Natural killer cell (primary cell): ENCODE measurements around the gene ANP32A. TPM values are rescaled to one million over a fixed set of nuclear protein-coding genes. Genes with fewer than 3 reads are reported as not detected.
A peak's percentile ranks its signal among the peaks of the same experiment; 100 is the strongest.

Experiments
- ATAC-seq, 3 donors: fragments of 150-1000 bp in 2 of 3; fragments of 200-7000 bp in 1 of 3; cut with Tn5 transposase; 1 replicate in 1 of 3; 2 replicates in 2 of 3; pipeline ENCODE4 v1.10.0; 2021; ENCODE audit warnings: mild to moderate bottlenecking in 2 of 3, moderate library complexity in 2 of 3
- DNase-seq, 2 donors: peaks; one replicate each; pipeline versions ENCODE4 v3.0.0 to v3.0.0-alpha.2; 2013 to 2021; ENCODE audit warnings: mixed read lengths in 1 of 2
- H3K27ac ChIP-seq: one replicate; pipeline ENCODE4 v1.5.1; 2013; ENCODE audit warnings: mild to moderate bottlenecking, low read length
- H3K27me3 ChIP-seq: one replicate; pipeline ENCODE4 v1.6.1; 2013; ENCODE audit warnings: low read length; ENCODE audit not compliant: control insufficient read depth, insufficient read depth
- H3K36me3 ChIP-seq: one replicate; pipeline ENCODE4 v1.6.1; 2013; ENCODE audit warnings: low read length; ENCODE audit not compliant: control insufficient read depth, insufficient read depth
- H3K4me1 ChIP-seq: one replicate; pipeline ENCODE4 v1.6.1; 2013; ENCODE audit warnings: low read length; ENCODE audit not compliant: control insufficient read depth, insufficient read depth
- H3K4me3 ChIP-seq: one replicate; pipeline ENCODE4 v1.5.1; 2013; ENCODE audit warnings: low read length
- H3K9me3 ChIP-seq: one replicate; pipeline ENCODE4 v1.6.1; 2013; ENCODE audit warnings: low read length; ENCODE audit not compliant: control insufficient read depth, insufficient read depth
- H3K27ac Mint-ChIP-seq, 2 donors: one replicate each; pipeline ENCODE4 v1.8.0; 2022; ENCODE audit warnings: mild to moderate bottlenecking in 2 of 2, mixed read lengths in 2 of 2, moderate library complexity in 1 of 2
- H3K27me3 Mint-ChIP-seq, 2 donors: one replicate each; pipeline ENCODE4 v1.8.0; 2022; ENCODE audit warnings: low read depth in 2 of 2, mixed read lengths in 2 of 2
- H3K36me3 Mint-ChIP-seq: one replicate; pipeline ENCODE4 v1.8.0; 2022; ENCODE audit warnings: mixed read lengths
- H3K4me1 Mint-ChIP-seq, 2 donors: one replicate each; pipeline ENCODE4 v1.8.0; 2022; ENCODE audit warnings: mixed read lengths in 2 of 2
- H3K4me3 Mint-ChIP-seq: one replicate; pipeline ENCODE4 v1.8.0; 2022; ENCODE audit warnings: mild to moderate bottlenecking, moderate library complexity, mixed read lengths
- H3K9me3 Mint-ChIP-seq, 2 donors: one replicate each; pipeline ENCODE4 v1.8.0; 2022; ENCODE audit warnings: mixed read lengths in 2 of 2
- CTCF ChIP-seq: fragments of 200-600 bp; IDR thresholded peaks from one replicate; pipeline ENCODE4 v1.8.0; 2022; ENCODE audit warnings: antibody characterized with exemption
- WGBS: methylation state at CpG from one replicate; pipeline ENCODE4 v1.1.7; 2013; ENCODE audit warnings: missing lambda C conversion rate; ENCODE audit not compliant: insufficient coverage; 5-methylcytosine and 5-hydroxymethylcytosine counted together
- intact Hi-C: fragments of 100-400 bp; cut with micrococcal nuclease; formaldehyde crosslinking; loops from one replicate; pipeline ENCODE4 v1.14.2; 2022
- total RNA-seq, 4 donors: library from RNA; stranded (reverse); fragments of 120-200 nt in 1 of 4; gene quantifications; one replicate each; pipeline versions ENCODE4 v1.2.3 to v1.2.4, GENCODE V29; 2013 to 2022

ANP32A gene
- total RNA-seq, 3 donors from 2014 or later (not counting 1 experiment from before 2014, with no cell fraction given): 133 to 150 (median 148) TPM

- ATAC-seq (peak; percentile 72 to 92 (median 84)), DNase-seq (peak in 1 of 2 donors; percentile 68)
- no peaks in the 10 kb centered on the region for H3K36me3 Mint-ChIP-seq
- Histone ChIP-seq H3K9me3 (no peaks in the 10 kb centered on the region), H3K27ac (no peak overlapping the region), H3K27me3 (peaks cover 3% of the 10 kb centered on the region), H3K4me3 (no peak overlapping the region), H3K36me3 (no peaks in the 10 kb centered on the region), H3K4me1 (no peaks in the 10 kb centered on the region)
- peaks cover 0 to 4% of the 10 kb centered on the region in 2 donors for H3K4me1 Mint-ChIP-seq
- intact Hi-C loops: loop anchor here (1.0 kb wide), 2 partner anchors 46 to 99 kb away; no protein-coding TSS in a partner anchor
- no peak overlapping the region for H3K27ac Mint-ChIP-seq
- H3K27me3 Mint-ChIP-seq: peaks cover 9% of the 10 kb centered on the region in 2 donors
- TF ChIP-seq CTCF: peak; percentile 67
- H3K4me3 Mint-ChIP-seq: no peak overlapping the region
- H3K9me3 Mint-ChIP-seq: no peaks in the 10 kb centered on the region
Observed at GRCh38 chr15:68829068-68829467, 8.4 kb upstream of the ANP32A start.

DNA sequence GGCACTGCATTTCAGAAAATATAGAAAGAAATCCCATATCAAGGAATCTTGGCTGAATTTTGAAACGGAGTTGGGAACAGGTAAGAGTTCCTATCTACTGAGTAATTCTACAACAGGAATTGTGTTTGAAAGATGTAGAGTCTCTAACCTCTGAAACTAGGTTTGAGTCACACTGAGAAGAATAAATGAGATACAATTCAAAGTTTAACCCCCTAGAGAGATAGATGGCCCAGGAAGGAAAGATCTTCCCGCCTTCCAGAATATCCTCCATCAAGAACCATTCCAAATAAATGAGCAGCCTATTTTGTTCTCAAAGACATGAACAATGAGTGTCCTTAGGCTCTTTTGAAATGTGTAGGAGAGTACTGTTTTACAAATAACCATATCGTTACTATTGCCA, 2.9 kb upstream of the ANP32A start:
- no peak for TF ChIP-seq CTCF
- Mint-ChIP-seq H3K4me1 (peaks cover 21 to 23% of the 10 kb centered on the region in 2 donors), H3K4me3 (no peak overlapping the region), H3K27ac (no peak overlapping the region), H3K27me3 (no peaks in the 10 kb centered on the region), H3K36me3 (no peaks in the 10 kb centered on the region), H3K9me3 (no peaks in the 10 kb centered on the region)
- Histone ChIP-seq H3K9me3 (no peaks in the 10 kb centered on the region), H3K27ac (no peak overlapping the region), H3K4me1 (peaks cover 6% of the 10 kb centered on the region), H3K27me3 (no peaks in the 10 kb centered on the region), H3K4me3 (no peak overlapping the region), H3K36me3 (no peaks in the 10 kb centered on the region)
- WGBS: 100% methylated on average over 1 of the region's 3 CpGs
- ATAC-seq (no peak), DNase-seq (no peak)
- intact Hi-C loops: no loop called here

- DNase-seq: no peak
- WGBS: 100% methylated on average over 1 of the region's 3 CpGs
- Mint-ChIP-seq H3K27me3 (no peaks in the 10 kb centered on the region), H3K9me3 (no peaks in the 10 kb centered on the region), H3K36me3 (no peaks in the 10 kb centered on the region), H3K4me1 (peaks cover 21 to 23% of the 10 kb centered on the region in 2 donors), H3K27ac (peak overlapping the region in 1 of 2 donors; percentile 52), H3K4me3 (peak overlapping the region; percentile 22)
- Histone ChIP-seq H3K4me1 (peaks cover 6% of the 10 kb centered on the region), H3K27ac (no peak overlapping the region), H3K27me3 (no peaks in the 10 kb centered on the region), H3K4me3 (no peak overlapping the region), H3K36me3 (no peaks in the 10 kb centered on the region), H3K9me3 (no peaks in the 10 kb centered on the region)
- intact Hi-C loops: no loop called here
- ATAC-seq: no peak
- no peak for TF ChIP-seq CTCF
Observed at GRCh38 chr15:68822818-68823217, 2.1 kb upstream of the ANP32A start.

DNA sequence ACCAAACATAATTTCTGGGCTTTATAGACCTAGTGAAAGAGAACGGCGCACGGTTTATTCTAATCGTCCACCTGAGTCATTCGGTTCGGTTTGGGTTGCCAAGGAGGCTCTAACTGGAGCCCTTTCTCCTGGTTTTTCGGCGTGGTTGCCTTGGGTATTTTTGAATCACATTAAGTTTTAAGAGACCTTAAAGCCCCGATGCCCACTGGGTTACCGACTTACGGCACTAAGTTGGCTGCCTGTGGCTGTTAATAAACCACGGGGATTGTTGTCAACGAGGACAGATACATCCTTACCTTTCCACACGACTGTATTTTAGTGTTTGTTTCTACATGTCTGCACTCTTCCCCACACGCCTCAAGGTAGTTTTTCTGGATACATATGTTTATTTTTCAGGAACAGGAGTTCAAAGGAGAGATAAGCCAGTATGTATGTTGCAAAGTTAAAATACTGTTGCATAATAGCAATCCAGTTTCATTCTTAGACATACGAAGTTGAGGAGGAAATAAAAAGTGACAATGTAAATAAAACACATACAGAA, 1.2 kb upstream of the ANP32A start:
- no peak for TF ChIP-seq CTCF
- peak overlapping the region; percentile 99 for H3K4me3 ChIP-seq
- Mint-ChIP-seq H3K9me3 (no peaks in the 10 kb centered on the region), H3K36me3 (no peaks in the 10 kb centered on the region), H3K27me3 (no peaks in the 10 kb centered on the region), H3K4me3 (peak overlapping the region; percentile 94), H3K4me1 (peaks cover 26 to 29% of the 10 kb centered on the region in 2 donors), H3K27ac (peak overlapping the region; percentile 65 to 97)
- no peaks in the 10 kb centered on the region for H3K27me3 ChIP-seq
- peak in 1 of 2 donors; percentile 41 for DNase-seq
- 1% methylated on average over 14 of the region's 16 CpGs for WGBS
- peak overlapping the region; percentile 30 for H3K27ac ChIP-seq
- no peak for ATAC-seq
- no peaks in the 10 kb centered on the region for H3K9me3 ChIP-seq
- H3K36me3 ChIP-seq: no peaks in the 10 kb centered on the region
- H3K4me1 ChIP-seq: peaks cover 8% of the 10 kb centered on the region
- intact Hi-C loops: loop anchor here (1.0 kb wide), 1 partner anchor 31 kb away; no protein-coding TSS in a partner anchor
